GM10847 (cell line): ENCODE results near the gene EXD2.

Experiments used
- POLR2A ChIP-seq: IDR thresholded peaks from 2 replicates; pipeline ENCODE4 v1.6.1; 2011; ENCODE audit not compliant: insufficient read length; ENCODE audit errors: extremely low read depth

EXD2 gene

GRCh38 chr14:69171569-69171968, 19.7 kb upstream of the EXD2 start:
- TF ChIP-seq POLR2A, result no peak

- TF ChIP-seq POLR2A, result no peak
Measured at GRCh38 chr14:69175130-69175529, 16.2 kb upstream of the EXD2 start.

- TF ChIP-seq POLR2A, result no peak
Measured at GRCh38 chr14:69181491-69181890, 9.8 kb upstream of the EXD2 start.

- TF ChIP-seq POLR2A, result no peak
Measured at GRCh38 chr14:69183735-69184134, 7.6 kb upstream of the EXD2 start.

GRCh38 chr14:69190191-69190590, 1.1 kb upstream of the EXD2 start:
- no peak for TF ChIP-seq POLR2A

- no peak for TF ChIP-seq POLR2A
Measured at GRCh38 chr14:69193721-69194120, 2.4 kb downstream of the EXD2 start.

- no peak for TF ChIP-seq POLR2A
Measured at GRCh38 chr14:69199786-69200185, 8.5 kb downstream of the EXD2 start.

GRCh38 chr14:69204753-69205152, 13.5 kb downstream of the EXD2 start:
- no peak for TF ChIP-seq POLR2A

- TF ChIP-seq POLR2A, result no peak
Measured at GRCh38 chr14:69207435-69208041, 16.2 kb downstream of the EXD2 start.

GRCh38 chr14:69208666-69209065, 17.4 kb downstream of the EXD2 start:
- no peak for TF ChIP-seq POLR2A

GRCh38 chr14:69214393-69214792, 23.1 kb downstream of the EXD2 start:
- no peak for TF ChIP-seq POLR2A

GRCh38 chr14:69224946-69225345, 33.6 kb downstream of the EXD2 start:
- TF ChIP-seq POLR2A, result no peak

- TF ChIP-seq POLR2A, result no peak
Measured at GRCh38 chr14:69226178-69226577, 34.9 kb downstream of the EXD2 start.

GRCh38 chr14:69226736-69227135, 35.4 kb downstream of the EXD2 start:
- TF ChIP-seq POLR2A, result no peak

GRCh38 chr14:69231486-69231885, 40.2 kb downstream of the EXD2 start:
- TF ChIP-seq POLR2A, result no peak

- TF ChIP-seq POLR2A, result no peak
Measured at GRCh38 chr14:69232388-69232787, 41.1 kb downstream of the EXD2 start.

- no peak for TF ChIP-seq POLR2A
Measured at GRCh38 chr14:69234106-69234505, 42.8 kb downstream of the EXD2 start.
